HAP-1 (cell line): ENCODE results near the gene PDZD2.
"Not testable (repeated sequence)": the region's sequence is repeated elsewhere in the genome, so short reads cannot be mapped to it uniquely, and the experiment has no call there.

ENCODE experiments used
- DNase-seq, 2 experiments: peaks; one replicate each; pipeline ENCODE4 v3.0.0-alpha.2; 2016 to 2020; ENCODE audit warnings: low spot score in 2 of 2
- H3K27me3 ChIP-seq: fragments of 250-450 bp; sonication (Bioruptor Pico); 2 replicates; pipeline ENCODE4 v1.5.1; 2020; ENCODE audit warnings: low read depth, mild to moderate bottlenecking, moderate library complexity
- H3K36me3 ChIP-seq: fragments of 250-450 bp; sonication (Bioruptor Pico); replicated peaks from 2 replicates; pipeline ENCODE4 v1.5.1; 2020; ENCODE audit warnings: mild to moderate bottlenecking
- H3K4me1 ChIP-seq: fragments of 250-450 bp; sonication (Bioruptor Pico); 2 replicates; pipeline ENCODE4 v1.5.1; 2020; ENCODE audit warnings: mild to moderate bottlenecking
- H3K4me3 ChIP-seq: fragments of 250-450 bp; sonication (Bioruptor Pico); 2 replicates; pipeline ENCODE4 v1.5.1; 2020; ENCODE audit warnings: mild to moderate bottlenecking, moderate library complexity
- H3K9me3 ChIP-seq: fragments of 250-450 bp; sonication (Bioruptor Pico); 2 replicates; pipeline ENCODE4 v1.5.1; 2020; ENCODE audit warnings: mild to moderate bottlenecking, moderate library complexity
- in situ Hi-C: fragments of 300-500 bp; cut with MboI; formaldehyde crosslinking; loops from 3 replicates; pipeline ENCODE4 v1.14.3; 2020; ENCODE audit warnings: low sequenced_read_pairs, inconsistent platforms, mixed read lengths

Gene PDZD2

DNA sequence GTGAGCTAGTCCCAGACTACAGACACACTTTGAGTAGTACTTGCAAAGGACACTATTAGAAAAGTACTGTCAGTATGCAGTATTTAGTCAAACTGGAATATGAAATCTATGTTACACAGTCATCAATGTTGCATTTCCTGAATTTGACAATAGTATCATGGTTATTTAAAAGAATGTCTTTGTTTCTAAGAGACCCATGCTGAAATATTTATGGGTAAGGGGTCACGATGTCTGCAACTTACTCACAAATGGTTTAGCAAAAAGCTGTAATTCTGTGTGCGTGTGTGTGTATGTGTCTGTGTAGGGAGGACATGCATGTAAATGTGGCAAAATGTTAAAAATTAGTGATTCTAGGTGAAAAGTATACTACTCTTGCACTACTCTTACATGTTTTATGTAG is 429.6 kb downstream of the PDZD2 start:
- no peak for DNase-seq
- no peaks in the 10 kb centered on the region for H3K9me3 ChIP-seq
- H3K4me3 ChIP-seq = no peak overlapping the region
- no peaks in the 10 kb centered on the region for H3K4me1 ChIP-seq
- H3K36me3 ChIP-seq = no peaks in the 10 kb centered on the region
- H3K27me3 ChIP-seq = no peaks in the 10 kb centered on the region
- in situ Hi-C loops = no loop called here

DNA sequence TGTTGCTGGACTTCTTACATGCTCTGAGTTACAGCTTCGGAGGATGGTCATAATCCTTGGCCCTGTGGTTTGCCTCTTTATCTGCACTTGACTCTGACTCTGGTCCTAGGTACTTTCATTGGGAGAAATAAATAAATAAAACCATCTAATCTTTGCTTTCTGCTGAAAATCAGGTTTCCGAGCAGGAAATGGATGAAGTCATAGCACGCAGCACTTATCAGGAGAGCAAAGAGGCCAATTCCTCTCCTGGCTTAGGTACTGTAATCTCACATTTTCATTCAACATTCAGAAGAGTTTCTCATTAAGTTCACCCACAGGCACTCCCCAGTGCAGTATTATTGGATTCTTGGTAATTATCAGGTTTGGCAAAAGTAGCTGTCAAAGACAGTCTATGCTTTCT is 430.5 kb downstream of the PDZD2 start:
- Histone ChIP-seq H3K4me1 (no peaks in the 10 kb centered on the region), H3K9me3 (no peaks in the 10 kb centered on the region), H3K36me3 (no peaks in the 10 kb centered on the region), H3K4me3 (no peak overlapping the region), H3K27me3 (no peaks in the 10 kb centered on the region)
- DNase-seq = no peak
- in situ Hi-C loops = no loop called here

DNA sequence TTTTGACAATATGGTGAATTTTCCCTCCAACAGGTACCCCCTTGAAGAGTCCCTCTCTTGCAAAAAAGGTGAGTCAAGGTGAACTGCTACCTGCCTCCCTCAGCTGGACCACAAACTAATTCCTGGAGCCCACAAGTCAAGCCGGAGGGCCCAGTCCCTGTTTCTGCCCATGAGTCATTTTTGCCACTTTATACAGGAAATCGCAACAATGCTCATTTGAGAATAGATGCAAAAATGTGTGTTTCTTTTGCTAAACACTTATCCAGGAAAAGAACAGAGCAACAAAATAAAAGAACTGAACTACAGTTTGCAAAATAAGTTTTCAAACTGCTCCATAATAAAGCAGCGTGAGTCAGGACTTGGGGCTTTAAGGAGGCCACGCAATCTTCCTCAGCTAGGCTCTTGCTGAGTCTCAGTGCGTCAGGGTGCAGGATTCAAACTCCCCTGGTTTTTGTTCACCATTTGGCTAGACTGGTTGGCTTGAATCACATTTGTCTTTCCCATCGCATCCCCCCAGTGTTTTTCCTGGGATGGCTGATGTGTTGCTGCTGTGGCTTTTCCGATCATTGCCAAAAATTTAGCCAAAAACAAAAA is 432.5 kb downstream of the PDZD2 start:
- no peaks in the 10 kb centered on the region for H3K9me3 ChIP-seq
- H3K4me1 ChIP-seq = no peaks in the 10 kb centered on the region
- H3K27me3 ChIP-seq = no peaks in the 10 kb centered on the region
- no peaks in the 10 kb centered on the region for H3K36me3 ChIP-seq
- in situ Hi-C loops = no loop called here
- H3K4me3 ChIP-seq = no peak overlapping the region
- no peak for DNase-seq

DNA sequence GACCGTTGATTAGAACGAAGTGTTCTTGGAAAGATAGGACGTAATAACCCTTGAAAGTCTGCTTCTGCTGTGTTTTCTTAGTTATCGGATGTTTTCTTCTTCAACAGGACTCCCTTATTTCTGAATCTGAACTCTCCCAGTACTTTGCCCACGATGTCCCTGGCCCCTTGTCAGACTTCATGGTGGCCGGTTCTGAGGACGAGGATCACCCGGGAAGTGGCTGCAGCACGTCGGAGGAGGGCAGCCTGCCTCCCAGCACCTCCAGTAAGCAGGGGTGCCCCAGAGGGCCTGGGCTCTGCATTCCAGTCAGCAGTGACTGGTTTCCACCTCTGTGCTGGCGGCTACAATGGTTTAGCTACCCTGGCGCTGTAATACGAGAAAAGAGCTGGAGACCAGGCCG is 433.1 kb downstream of the PDZD2 start:
- Histone ChIP-seq H3K27me3 (no peaks in the 10 kb centered on the region), H3K4me1 (no peaks in the 10 kb centered on the region), H3K4me3 (no peak overlapping the region), H3K36me3 (no peaks in the 10 kb centered on the region), H3K9me3 (no peaks in the 10 kb centered on the region)
- no peak for DNase-seq
- in situ Hi-C loops = no loop called here

DNA sequence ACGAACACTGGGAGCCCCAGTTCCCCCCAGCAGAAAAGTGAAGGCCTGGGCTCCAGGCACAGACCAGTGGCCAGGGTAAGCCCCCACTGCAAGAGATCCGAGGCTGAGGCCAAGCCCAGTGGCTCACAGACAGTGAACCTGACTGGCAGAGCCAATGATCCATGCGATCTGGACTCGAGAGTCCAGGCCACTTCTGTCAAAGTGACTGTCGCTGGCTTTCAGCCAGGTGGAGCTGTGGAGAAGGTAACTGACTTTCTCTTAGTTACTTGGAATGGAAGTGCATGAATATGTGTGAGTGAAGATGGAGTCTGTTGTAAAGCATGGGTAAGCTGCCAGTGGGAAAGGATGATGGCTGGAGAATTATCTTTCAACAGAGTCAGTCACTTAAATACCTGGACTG is 435.5 kb downstream of the PDZD2 start:
- Histone ChIP-seq H3K27me3 (no peaks in the 10 kb centered on the region), H3K4me1 (no peaks in the 10 kb centered on the region), H3K36me3 (no peaks in the 10 kb centered on the region), H3K4me3 (no peak overlapping the region), H3K9me3 (no peaks in the 10 kb centered on the region)
- no peak for DNase-seq
- in situ Hi-C loops = no loop called here

DNA sequence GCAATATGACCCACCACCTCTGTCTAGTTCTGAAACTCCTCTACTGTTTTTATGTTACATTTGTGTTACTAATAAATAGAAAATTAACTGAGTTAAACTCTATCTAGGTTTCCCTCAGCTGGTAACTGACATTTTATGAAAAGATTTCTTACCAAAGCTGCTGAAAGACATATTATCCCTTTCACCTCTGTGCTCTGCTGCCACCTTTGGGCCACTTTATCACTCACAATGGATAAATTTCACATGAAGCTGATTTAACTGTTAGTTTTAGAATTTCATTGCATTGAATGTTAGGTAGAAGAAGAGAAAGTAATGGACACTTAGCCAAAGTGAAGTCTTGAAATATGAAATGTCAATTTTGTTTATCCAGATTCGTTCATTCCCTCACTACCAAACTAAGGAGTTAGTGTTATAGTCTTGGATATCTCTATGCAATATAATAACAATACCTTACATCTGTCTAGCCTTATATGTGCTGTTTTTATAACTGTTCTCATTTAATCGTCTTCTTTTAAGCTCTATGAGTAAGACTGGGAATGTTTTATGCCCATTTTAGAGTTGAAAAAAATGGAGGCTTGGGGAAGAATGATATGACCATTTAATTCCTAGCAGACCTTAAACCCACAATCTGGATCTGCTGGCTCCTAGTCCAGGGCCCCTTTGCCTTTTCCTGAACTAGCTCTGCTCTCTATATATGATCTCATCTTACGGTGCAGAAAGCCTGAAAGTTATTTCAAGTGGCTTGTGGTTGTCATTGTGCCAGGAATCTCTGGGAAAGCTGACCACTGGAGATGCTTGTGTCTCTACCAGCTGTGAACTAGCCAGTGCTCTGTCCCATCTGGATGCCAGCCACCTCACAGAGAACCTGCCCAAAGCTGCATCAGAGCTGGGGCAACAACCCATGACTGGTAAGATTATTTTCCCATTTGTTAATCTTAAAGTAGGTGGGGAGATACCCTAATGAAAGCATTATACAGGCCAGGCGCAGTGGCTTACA is 438.1 kb downstream of the PDZD2 start:
- peak; percentile 71 to 73 for DNase-seq

DNA sequence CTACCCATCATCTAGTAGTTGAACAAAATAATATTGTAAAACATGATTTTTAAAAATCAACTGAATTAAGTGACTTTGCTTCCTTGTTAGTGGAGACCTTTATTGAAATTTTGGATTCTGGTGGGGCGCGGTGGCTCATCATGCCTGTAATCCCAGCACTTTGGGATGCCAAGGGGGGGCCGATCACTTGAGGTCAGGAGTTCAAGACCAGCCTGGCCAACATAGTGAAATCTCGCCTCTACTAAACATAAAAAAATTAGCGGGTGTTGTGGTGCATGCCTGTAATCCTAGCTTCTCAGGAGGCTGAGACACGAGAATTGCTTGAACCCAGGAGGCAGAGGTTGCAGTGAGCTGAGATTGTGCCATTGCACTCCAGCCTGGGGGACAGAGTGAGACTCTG is 439.9 kb downstream of the PDZD2 start:
- H3K4me1 ChIP-seq, DNase-seq, H3K27me3 ChIP-seq, H3K36me3 ChIP-seq, in situ Hi-C loops, H3K9me3 ChIP-seq, H3K4me3 ChIP-seq: not testable (repeated sequence)

More for the DNA sequence above, 438.1 kb downstream of the PDZD2 start:
- no peak overlapping the region for H3K4me3 ChIP-seq
- no peaks in the 10 kb centered on the region for H3K27me3 ChIP-seq
- no peaks in the 10 kb centered on the region for H3K4me1 ChIP-seq
- in situ Hi-C loops = no loop called here
- no peaks in the 10 kb centered on the region for H3K36me3 ChIP-seq
- no peaks in the 10 kb centered on the region for H3K9me3 ChIP-seq

DNA sequence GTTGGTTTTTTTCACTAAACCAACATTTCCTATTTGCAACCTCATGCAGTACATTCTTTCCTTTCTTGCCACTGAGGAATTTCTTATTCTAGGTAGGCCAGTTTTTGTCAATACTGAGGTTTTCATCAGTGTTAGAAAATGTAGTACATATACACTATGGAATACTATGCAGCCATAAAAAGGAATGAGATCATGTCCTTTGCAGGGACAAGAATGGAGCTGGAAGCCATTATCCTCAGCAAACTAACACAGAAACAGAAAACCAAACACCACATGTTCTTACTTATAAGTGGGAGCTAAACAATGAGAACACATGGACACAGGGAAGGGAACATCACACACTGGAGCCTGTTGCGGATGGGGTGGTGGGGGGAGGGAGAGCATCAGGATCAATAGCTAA is 441.6 kb downstream of the PDZD2 start:
- H3K9me3 ChIP-seq, H3K36me3 ChIP-seq, H3K4me1 ChIP-seq, DNase-seq, H3K27me3 ChIP-seq, H3K4me3 ChIP-seq: not testable (repeated sequence)
- in situ Hi-C loops = loop anchor here (5.0 kb wide), 1 partner anchor 258 kb away; no protein-coding TSS in a partner anchor

DNA sequence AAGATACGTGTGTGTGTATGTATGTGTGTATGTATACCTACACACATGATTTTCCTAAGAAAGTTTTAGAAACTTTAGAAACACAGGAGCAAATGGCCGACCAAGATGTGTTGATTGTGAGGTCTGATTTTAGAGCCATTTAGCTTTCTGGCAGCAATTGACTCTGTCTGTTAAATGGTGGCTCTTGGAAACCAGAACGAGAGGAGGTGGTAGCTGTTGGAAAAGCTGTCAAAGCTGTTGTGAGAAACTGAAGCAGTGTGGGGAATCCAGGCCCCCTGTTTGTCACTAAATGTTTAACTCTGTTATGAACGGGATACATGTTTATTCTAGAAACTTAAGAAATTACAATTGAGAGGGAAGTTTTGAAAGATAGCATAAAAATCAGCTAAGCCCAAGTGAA is 443.8 kb downstream of the PDZD2 start:
- Histone ChIP-seq H3K4me1 (no peaks in the 10 kb centered on the region), H3K27me3 (no peaks in the 10 kb centered on the region), H3K36me3 (no peaks in the 10 kb centered on the region), H3K4me3 (no peak overlapping the region), H3K9me3 (no peaks in the 10 kb centered on the region)
- in situ Hi-C loops = loop anchor here (5.0 kb wide), 1 partner anchor 260 kb away; no protein-coding TSS in a partner anchor
- no peak for DNase-seq

DNA sequence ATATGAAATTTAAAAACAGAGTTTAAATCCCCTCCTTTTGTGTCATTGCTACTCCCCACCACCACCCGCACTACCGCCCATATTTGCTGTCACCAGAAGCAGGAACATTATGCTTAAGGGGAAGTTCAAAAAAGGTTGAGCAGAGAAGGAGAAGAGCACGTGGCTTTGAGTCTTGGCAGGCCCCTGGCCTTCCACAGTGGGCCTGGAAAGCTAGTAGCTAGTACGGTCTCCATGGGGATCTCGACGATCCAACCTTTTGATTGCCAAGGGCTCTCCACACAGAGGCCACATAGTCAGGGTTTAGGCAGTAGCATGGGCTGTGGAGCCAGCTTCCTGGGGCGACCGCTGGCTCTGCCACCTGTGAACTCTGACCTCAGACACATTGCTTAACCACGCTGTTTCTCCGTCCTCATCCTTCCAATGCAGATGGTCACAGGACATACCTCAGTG is 445.1 kb downstream of the PDZD2 start:
- Histone ChIP-seq H3K9me3 (no peaks in the 10 kb centered on the region), H3K4me1 (no peaks in the 10 kb centered on the region), H3K27me3 (no peaks in the 10 kb centered on the region), H3K36me3 (no peaks in the 10 kb centered on the region), H3K4me3 (no peak overlapping the region)
- in situ Hi-C loops = loop anchor here (5.0 kb wide), 1 partner anchor 262 kb away; no protein-coding TSS in a partner anchor
- no peak for DNase-seq

DNA sequence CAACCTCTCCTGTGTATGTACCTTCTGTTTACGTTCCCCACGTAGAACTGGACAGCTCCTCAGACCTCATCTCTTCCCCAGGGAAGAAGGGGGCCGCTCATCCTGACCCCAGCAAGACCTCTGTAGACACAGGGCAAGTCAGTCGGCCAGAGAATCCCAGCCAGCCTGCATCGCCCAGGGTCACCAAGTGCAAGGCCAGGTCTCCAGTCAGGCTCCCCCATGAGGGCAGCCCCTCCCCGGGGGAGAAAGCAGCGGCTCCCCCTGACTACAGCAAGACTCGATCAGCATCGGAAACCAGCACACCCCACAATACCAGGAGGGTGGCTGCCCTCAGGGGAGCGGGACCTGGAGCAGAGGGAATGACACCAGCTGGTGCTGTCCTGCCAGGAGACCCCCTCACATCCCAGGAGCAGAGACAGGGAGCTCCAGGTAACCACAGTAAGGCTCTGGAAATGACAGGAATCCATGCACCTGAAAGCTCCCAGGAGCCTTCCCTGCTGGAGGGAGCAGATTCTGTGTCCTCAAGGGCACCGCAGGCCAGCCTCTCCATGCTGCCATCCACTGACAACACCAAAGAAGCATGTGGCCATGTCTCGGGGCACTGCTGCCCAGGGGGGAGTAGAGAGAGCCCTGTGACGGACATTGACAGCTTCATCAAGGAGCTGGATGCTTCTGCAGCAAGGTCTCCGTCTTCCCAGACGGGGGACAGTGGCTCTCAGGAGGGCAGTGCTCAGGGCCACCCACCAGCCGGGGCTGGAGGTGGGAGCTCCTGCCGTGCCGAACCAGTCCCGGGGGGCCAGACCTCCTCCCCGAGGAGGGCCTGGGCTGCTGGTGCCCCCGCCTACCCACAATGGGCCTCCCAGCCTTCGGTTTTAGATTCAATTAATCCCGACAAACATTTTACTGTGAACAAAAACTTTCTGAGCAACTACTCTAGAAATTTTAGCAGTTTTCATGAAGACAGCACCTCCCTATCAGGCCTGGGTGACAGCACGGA is 448.5 kb downstream of the PDZD2 start:
- no peak for DNase-seq
- H3K9me3 ChIP-seq = no peaks in the 10 kb centered on the region
- no peak overlapping the region for H3K4me3 ChIP-seq
- in situ Hi-C loops = no loop called here
- H3K36me3 ChIP-seq = no peaks in the 10 kb centered on the region
- H3K27me3 ChIP-seq = no peaks in the 10 kb centered on the region
- H3K4me1 ChIP-seq = no peaks in the 10 kb centered on the region

DNA sequence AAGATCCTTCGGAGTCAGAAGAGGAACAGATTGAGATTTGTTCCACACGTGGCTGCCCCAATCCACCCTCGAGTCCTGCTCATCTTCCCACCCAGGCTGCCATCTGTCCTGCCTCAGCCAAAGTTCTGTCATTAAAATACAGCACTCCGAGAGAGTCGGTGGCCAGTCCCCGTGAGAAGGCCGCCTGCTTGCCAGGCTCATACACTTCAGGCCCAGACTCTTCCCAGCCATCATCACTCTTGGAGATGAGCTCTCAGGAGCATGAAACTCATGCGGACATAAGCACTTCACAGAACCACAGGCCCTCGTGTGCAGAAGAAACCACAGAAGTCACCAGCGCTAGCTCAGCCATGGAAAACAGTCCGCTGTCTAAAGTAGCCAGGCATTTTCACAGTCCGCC is 449.3 kb downstream of the PDZD2 start:
- no peaks in the 10 kb centered on the region for H3K9me3 ChIP-seq
- DNase-seq = no peak
- H3K27me3 ChIP-seq = no peaks in the 10 kb centered on the region
- H3K4me3 ChIP-seq = no peak overlapping the region
- in situ Hi-C loops = no loop called here
- H3K36me3 ChIP-seq = no peaks in the 10 kb centered on the region
- no peaks in the 10 kb centered on the region for H3K4me1 ChIP-seq

DNA sequence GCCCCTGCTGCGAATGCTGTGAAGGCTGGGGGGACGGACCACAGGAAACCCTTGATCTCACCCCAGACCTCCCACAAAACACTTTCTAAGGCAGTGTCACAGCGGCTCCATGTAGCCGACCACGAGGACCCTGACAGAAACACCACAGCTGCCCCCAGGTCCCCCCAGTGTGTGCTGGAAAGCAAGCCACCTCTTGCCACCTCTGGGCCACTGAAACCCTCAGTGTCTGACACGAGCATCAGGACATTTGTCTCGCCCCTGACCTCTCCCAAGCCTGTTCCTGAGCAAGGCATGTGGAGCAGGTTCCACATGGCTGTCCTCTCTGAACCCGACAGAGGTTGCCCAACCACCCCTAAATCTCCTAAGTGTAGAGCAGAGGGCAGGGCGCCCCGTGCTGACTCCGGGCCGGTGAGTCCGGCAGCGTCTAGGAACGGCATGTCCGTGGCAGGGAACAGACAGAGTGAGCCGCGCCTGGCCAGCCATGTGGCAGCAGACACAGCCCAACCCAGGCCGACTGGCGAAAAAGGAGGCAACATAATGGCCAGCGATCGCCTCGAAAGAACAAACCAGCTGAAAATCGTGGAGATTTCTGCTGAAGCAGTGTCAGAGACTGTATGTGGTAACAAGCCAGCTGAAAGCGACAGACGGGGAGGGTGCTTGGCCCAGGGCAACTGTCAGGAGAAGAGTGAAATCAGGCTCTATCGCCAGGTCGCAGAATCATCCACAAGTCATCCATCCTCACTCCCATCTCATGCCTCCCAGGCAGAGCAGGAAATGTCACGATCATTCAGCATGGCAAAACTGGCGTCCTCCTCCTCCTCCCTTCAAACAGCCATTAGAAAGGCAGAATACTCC is 450.4 kb downstream of the PDZD2 start:
- H3K9me3 ChIP-seq = no peaks in the 10 kb centered on the region
- H3K4me3 ChIP-seq = no peak overlapping the region
- DNase-seq = no peak
- in situ Hi-C loops = no loop called here
- no peaks in the 10 kb centered on the region for H3K4me1 ChIP-seq
- no peaks in the 10 kb centered on the region for H3K27me3 ChIP-seq
- no peaks in the 10 kb centered on the region for H3K36me3 ChIP-seq
